BLaER1 (cell line): ENCODE results near the gene AR.
"Not testable (repeated sequence)": the region's sequence is repeated elsewhere in the genome, so short reads cannot be mapped to it uniquely, and the experiment has no call there.

ENCODE experiments used
- H3K27ac ChIP-seq: shearing (Covaris generic); formaldehyde crosslinking; 2 replicates; pipeline ENCODE4 v1.8.1; 2022
- H3K27me3 ChIP-seq: shearing (Covaris generic); formaldehyde crosslinking; 2 replicates; pipeline ENCODE4 v1.8.1; 2022
- H3K36me3 ChIP-seq: shearing (Covaris generic); formaldehyde crosslinking; 2 replicates; pipeline ENCODE4 v1.8.1; 2022
- H3K4me1 ChIP-seq: shearing (Covaris generic); formaldehyde crosslinking; 2 replicates; pipeline ENCODE4 v1.8.1; 2022
- H3K4me2 ChIP-seq: shearing (Covaris generic); formaldehyde crosslinking; 2 replicates; pipeline ENCODE4 v1.8.1; 2022
- H3K4me3 ChIP-seq: shearing (Covaris generic); formaldehyde crosslinking; 2 replicates; pipeline ENCODE4 v1.8.1; 2022
- H3K9ac ChIP-seq: shearing (Covaris generic); formaldehyde crosslinking; 2 replicates; pipeline ENCODE4 v1.8.1; 2022
- H3K9me3 ChIP-seq: shearing (Covaris generic); formaldehyde crosslinking; 2 replicates; pipeline ENCODE4 v1.8.1; 2022
- H4K20me1 ChIP-seq: shearing (Covaris generic); formaldehyde crosslinking; 2 replicates; pipeline ENCODE4 v1.8.1; 2022
- Cebpa-rat ChIP-seq: shearing (Covaris generic); IDR thresholded peaks from 2 replicates; pipeline ENCODE4 v1.8.1; 2022

AR gene

DNA sequence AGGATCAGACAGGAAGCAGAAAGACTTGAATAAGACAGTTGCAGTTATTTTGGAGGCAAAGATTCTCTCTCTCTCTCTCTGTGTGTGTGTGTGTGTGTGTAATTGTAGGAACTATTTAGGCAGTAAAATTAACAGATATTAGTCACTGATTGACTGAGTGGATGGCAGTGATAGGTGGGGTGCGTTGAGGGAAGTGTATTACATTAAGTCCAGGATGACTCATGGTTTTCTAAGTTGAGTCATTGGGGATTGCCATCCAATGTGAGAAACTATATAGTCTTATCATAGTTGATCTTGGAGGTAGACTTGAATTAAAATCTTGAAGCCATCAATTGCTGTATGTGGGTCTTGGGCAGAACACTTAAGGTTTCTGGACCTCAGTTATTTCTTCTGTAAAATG, 75.4 kb downstream of the AR start:
- Histone ChIP-seq H3K36me3 (peaks cover 5% of the 10 kb centered on the region; the same call in 1 of the 2 replicates), H3K4me3 (no peak overlapping the region), H3K4me1 (no peaks in the 10 kb centered on the region), H3K9me3 (peaks cover 19% of the 10 kb centered on the region), H3K27ac (no peak overlapping the region), H3K27me3 (no peaks in the 10 kb centered on the region), H3K4me2 (no peak overlapping the region), H3K9ac (no peak overlapping the region), H4K20me1 (no peaks in the 10 kb centered on the region)
- TF ChIP-seq Cebpa-rat: no peak

DNA sequence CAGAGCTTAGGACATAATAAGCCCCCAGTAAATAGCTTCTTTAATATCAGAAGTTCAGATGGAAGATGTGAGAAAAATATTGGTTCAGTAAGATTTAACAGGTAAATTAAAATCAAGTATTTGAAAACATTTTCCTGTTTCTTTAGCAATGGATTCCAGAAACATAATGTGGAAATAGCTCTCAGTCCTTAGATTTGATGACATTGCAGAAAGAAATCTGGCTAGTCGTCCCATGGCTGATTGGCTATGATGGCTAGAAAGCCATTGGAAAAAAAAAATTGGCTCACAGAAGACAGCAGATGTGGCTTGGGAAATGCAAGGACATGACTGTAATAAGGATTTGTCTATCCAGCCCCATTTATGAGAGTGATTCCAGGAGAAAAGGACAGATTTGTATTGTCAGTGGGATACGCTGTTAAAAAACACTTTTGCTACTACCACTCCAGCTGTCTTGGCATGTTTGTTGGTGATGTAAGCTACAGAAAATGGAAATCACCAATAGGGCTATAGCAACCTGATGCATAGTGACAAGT, 78.3 kb downstream of the AR start:
- Histone ChIP-seq H3K4me3 (no peak overlapping the region), H3K9me3 (peaks cover 10% of the 10 kb centered on the region; the same call in 1 of the 2 replicates)

DNA sequence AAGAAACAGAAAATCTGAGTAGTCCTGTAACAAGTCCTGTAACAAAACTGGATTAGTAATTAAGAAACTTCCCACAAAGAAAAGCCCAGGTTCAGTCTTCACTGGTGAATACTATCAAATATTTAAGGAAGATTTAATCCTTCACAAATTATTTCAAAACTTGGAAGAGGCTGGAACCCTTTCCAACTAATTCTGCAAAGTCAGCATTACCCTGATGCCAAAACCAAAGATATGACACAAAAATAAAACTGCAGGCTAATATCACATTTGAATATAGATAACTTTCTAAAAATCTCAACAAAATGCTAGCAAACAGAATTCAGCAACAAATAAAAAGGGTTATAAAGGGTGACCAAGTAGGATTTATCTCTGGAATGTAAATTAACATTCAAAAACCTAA, 80.5 kb downstream of the AR start:
- Histone ChIP-seq H3K4me3 (no peak overlapping the region), H3K27ac (no peak overlapping the region), H3K9me3 (peaks cover 10% of the 10 kb centered on the region; the same call in 1 of the 2 replicates), H3K36me3 (peaks cover 5% of the 10 kb centered on the region; the same call in 1 of the 2 replicates), H3K27me3 (no peaks in the 10 kb centered on the region), H3K4me1 (no peaks in the 10 kb centered on the region), H3K9ac (no peak overlapping the region), H3K4me2 (no peak overlapping the region), H4K20me1 (no peaks in the 10 kb centered on the region)
- TF ChIP-seq Cebpa-rat: no peak

More for the DNA sequence above, 78.3 kb downstream of the AR start:
- TF ChIP-seq Cebpa-rat: no peak
- Histone ChIP-seq H3K27ac (no peak overlapping the region), H4K20me1 (no peaks in the 10 kb centered on the region), H3K4me2 (no peak overlapping the region), H3K9ac (no peak overlapping the region), H3K36me3 (peaks cover 5% of the 10 kb centered on the region; the same call in 1 of the 2 replicates), H3K27me3 (no peaks in the 10 kb centered on the region), H3K4me1 (no peaks in the 10 kb centered on the region)

DNA sequence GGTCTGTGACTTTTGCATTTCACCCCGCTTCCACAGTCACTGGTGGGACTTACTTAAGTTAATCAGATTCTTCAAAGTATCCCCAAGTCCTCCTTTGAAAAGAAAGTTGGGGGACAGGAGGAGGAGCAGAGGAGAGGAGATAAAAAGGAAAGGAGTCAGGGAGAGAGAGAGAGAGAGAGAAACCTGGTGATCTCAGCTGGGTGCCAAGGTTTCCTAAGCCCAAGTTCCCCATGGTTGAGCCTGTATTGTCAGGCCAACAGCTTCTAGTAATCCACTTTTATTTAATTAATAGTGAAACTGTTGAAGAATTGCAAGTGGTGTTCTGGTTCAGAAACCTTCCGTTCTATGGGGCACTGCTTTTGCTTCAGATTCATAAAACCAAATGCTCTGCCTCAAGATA, 91.6 kb downstream of the AR start:
- H3K4me1 ChIP-seq: no peaks in the 10 kb centered on the region
- no peaks in the 10 kb centered on the region for H3K36me3 ChIP-seq
- no peaks in the 10 kb centered on the region for H4K20me1 ChIP-seq
- no peak overlapping the region for H3K27ac ChIP-seq
- no peak overlapping the region for H3K9ac ChIP-seq
- TF ChIP-seq Cebpa-rat: no peak
- no peak overlapping the region for H3K4me2 ChIP-seq
- H3K27me3 ChIP-seq: no peaks in the 10 kb centered on the region
- H3K9me3 ChIP-seq: peaks cover 6% of the 10 kb centered on the region; the same call in 1 of the 2 replicates
- H3K4me3 ChIP-seq: no peak overlapping the region

DNA sequence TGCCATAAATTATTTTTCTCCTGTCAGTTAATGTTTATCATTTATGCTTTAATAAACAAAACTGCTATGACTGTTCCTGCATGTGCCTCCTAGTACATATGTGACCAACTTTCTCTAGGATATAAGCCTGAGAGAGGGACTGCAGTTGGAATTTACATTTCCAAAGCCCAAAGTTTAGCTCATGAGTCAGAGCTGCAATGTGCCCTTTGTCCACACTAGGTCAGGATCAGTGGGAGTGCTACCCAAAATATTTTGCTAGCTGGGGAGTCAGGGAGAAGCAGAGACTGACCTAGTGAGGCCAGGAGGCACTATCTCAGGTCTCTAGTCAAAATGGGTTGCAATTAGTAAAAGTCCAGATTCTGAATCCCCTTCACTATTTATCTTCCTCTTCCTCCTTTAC, 92.7 kb downstream of the AR start:
- no peak overlapping the region for H3K27ac ChIP-seq
- no peaks in the 10 kb centered on the region for H3K4me1 ChIP-seq
- H3K9ac ChIP-seq: no peak overlapping the region
- H4K20me1 ChIP-seq: no peaks in the 10 kb centered on the region
- H3K27me3 ChIP-seq: no peaks in the 10 kb centered on the region
- no peak for TF ChIP-seq Cebpa-rat
- no peak overlapping the region for H3K4me3 ChIP-seq
- peaks cover 6% of the 10 kb centered on the region; the same call in 1 of the 2 replicates for H3K9me3 ChIP-seq
- H3K4me2 ChIP-seq: no peak overlapping the region
- no peaks in the 10 kb centered on the region for H3K36me3 ChIP-seq

DNA sequence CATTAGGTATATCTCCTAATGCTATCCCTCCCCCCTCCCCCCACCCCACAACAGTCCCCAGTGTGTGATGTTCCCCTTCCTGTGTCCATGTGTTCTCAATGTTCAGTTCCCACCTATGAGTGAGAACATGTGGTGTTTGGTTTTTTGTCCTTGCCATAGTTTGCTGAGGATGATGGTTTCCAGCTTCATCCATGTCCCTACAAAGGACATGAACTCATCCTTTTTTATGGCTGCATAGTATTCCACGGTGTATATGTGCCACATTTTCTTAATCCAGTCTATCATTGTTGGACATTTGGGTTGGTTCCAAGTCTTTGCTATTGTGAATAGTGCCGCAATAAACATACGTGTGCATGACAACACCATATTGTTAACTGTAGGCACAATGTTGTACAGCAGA, 93.5 kb downstream of the AR start:
- not testable (repeated sequence) for H3K4me3 ChIP-seq, H3K4me2 ChIP-seq, H4K20me1 ChIP-seq, H3K9ac ChIP-seq, H3K9me3 ChIP-seq, H3K27ac ChIP-seq, H3K4me1 ChIP-seq, H3K27me3 ChIP-seq, H3K36me3 ChIP-seq

DNA sequence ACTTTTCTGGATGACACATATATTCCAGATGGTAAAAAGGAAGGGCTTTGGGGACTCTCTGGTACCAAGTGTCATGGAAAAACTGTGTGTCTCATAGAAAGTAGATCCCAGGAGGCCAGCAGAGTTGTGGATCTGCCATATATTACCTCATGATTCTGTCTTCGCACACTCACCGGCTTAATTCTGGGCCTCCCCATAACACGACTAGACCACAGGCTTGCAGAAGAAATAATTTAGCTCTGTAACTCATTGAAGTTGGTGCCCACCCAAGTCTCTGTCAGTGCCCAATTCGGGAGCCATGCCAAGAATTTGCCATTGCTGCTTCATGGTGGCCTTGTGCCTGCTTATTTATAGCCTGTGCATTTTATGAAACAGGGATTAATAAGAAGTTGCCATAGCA, 104.5 kb downstream of the AR start:
- Histone ChIP-seq H3K27ac (no peak overlapping the region), H3K9me3 (peaks cover 8% of the 10 kb centered on the region; the same call in 1 of the 2 replicates), H4K20me1 (no peaks in the 10 kb centered on the region), H3K4me3 (no peak overlapping the region), H3K4me1 (no peaks in the 10 kb centered on the region), H3K27me3 (no peaks in the 10 kb centered on the region), H3K36me3 (peaks cover 51% of the 10 kb centered on the region), H3K9ac (no peak overlapping the region), H3K4me2 (no peak overlapping the region)
- TF ChIP-seq Cebpa-rat: no peak

DNA sequence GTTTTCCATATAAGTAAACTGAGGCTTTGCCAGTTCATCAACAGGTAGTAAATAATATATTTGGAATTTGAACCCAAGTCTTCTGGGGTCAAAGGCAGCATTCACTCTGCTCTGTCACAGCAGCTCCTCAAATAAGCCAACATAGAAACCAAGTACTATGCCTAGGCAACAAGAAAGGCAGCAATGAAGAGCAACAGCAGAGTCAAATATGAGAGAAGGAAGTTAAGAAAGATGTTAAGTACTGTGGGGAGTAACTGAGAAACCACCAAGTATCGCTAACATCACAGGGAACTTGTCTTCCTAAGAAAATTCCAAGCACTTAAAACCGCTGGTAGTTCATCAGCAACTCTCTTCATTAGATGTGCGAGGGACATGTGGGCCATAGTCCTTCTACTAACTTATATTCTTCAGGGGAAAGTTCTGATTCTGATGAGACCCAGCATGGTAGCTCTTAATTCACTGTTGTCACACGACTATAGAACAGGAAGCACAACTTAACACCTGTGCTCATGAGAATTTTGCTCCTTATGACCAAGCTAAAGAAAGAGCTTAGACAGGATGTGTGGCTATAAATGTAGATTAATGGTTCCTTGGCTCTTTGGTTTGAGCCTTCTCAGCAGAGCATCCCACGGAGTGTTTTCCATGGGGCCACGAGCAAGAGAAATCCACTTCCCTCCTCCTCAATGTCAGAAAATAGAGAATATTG, 107.8 kb downstream of the AR start:
- no peaks in the 10 kb centered on the region for H3K27me3 ChIP-seq
- H3K9ac ChIP-seq: no peak overlapping the region

DNA sequence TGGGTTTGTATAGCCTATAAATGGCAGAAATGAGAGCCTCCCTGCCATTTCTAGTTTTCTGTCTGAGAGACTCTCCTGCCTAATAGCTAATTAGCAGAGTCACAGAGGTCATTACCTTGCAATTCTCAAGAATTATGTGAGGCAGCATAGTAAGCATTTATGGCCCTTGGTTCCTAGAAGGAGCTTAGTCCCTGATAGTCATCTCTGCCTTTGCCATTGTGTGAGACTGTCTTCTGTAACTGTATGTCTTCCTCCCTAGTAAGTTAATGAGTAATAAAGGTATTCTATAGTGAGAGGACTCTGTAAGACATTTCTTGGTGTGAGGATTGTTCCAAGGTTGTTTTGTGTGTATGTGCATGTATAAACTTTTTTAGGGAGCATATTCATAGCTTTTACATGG, 108.7 kb downstream of the AR start:
- no peak for TF ChIP-seq Cebpa-rat
- Histone ChIP-seq H3K27ac (no peak overlapping the region), H3K36me3 (peaks cover 40% of the 10 kb centered on the region), H3K4me3 (no peak overlapping the region), H4K20me1 (no peaks in the 10 kb centered on the region), H3K9ac (no peak overlapping the region), H3K4me2 (no peak overlapping the region), H3K27me3 (no peaks in the 10 kb centered on the region), H3K9me3 (peaks cover 8% of the 10 kb centered on the region; the same call in 1 of the 2 replicates), H3K4me1 (no peaks in the 10 kb centered on the region)

More for the DNA sequence above, 107.8 kb downstream of the AR start:
- no peak for TF ChIP-seq Cebpa-rat
- peaks cover 38% of the 10 kb centered on the region for H3K36me3 ChIP-seq
- no peak overlapping the region for H3K4me3 ChIP-seq
- no peak overlapping the region for H3K4me2 ChIP-seq
- H4K20me1 ChIP-seq: no peaks in the 10 kb centered on the region
- no peak overlapping the region for H3K27ac ChIP-seq
- no peaks in the 10 kb centered on the region for H3K4me1 ChIP-seq
- peaks cover 8% of the 10 kb centered on the region; the same call in 1 of the 2 replicates for H3K9me3 ChIP-seq

DNA sequence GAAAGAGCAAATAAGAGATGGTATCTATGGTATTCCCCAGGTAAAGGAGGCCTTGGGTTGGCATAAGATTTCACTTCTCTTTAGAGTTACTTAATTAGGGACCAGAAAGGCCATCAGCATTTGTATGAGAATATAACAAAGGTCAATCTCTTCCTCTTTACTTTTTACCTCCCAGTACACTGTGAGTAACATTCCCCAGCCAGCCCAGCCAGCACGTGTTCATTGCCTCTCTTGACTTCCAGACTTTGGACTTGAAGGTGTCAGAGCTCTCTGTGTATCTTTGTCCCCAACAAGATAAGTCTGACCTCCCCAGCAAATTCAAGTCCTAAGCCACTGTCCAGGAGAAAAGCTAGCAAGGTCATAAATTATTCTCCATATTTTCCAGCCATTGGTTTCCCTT, 110.5 kb downstream of the AR start:
- Histone ChIP-seq H3K27ac (no peak overlapping the region), H4K20me1 (no peaks in the 10 kb centered on the region), H3K4me2 (no peak overlapping the region), H3K27me3 (no peaks in the 10 kb centered on the region), H3K9ac (no peak overlapping the region), H3K4me1 (no peaks in the 10 kb centered on the region), H3K9me3 (peaks cover 10% of the 10 kb centered on the region), H3K4me3 (no peak overlapping the region), H3K36me3 (peaks cover 39% of the 10 kb centered on the region)
- no peak for TF ChIP-seq Cebpa-rat
